ENCODE data around the gene SPESP1. TPM values are rescaled to one million over a fixed set of nuclear protein-coding genes. Genes with fewer than 3 reads are reported as not detected.

The SPESP1 gene
- total RNA-seq, 1 experiment from 2014 or later = 7.9 TPM

- DNase-seq (ENCODE audit: low read depth) = no peak
Observed at GRCh38 chr15:68990992-68991500, 60.7 kb downstream of the SPESP1 start.

GRCh38 chr15:68991723-68992122 lies 61.4 kb downstream of the SPESP1 start:
- DNase-seq (ENCODE audit: low read depth) = no peak

DNA sequence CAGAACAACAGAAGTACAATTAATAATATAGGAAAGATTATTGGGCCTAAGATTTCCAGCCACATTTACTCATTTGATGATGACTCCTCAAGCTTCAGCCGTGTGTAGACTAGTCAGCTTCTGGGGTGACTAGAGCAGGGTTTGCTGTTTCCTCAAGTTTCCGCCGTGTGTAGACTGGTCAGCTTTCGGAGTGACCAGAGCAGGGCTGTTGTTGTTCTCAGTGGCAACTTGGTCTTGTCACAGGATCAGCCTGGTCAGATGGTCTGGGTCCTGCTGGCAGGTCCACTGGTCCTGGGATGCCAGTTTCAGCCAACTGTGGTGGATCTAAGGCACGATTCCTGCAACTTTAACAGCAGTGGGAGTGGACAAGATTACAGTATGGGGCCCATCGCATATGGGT lies 62.4 kb downstream of the SPESP1 start:
- DNase-seq (ENCODE audit: low read depth) = no peak

GRCh38 chr15:68993276-68993675 lies 63.0 kb downstream of the SPESP1 start:
- DNase-seq (ENCODE audit: low read depth) = no peak

DNA sequence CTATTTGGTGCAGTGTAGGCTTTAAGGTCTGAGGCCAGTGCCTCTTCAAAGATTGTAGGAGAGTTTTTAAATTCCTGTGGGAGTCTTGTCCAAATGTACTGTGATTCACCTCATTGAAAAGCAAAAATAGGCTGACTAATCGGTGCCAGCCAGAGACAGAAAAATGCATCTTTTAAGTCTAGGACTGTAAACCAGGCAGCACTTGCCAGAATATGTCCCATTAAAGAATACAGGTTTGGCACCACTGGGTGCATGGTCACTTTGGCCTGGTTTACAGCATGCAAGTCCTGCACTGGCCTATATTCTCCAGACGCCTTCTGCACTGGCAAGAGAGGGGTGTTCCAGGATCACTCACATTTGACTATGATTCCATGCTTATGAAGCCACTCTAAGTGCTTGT lies 63.8 kb downstream of the SPESP1 start:
- peak; percentile 81 for DNase-seq (ENCODE audit: low read depth)

DNA sequence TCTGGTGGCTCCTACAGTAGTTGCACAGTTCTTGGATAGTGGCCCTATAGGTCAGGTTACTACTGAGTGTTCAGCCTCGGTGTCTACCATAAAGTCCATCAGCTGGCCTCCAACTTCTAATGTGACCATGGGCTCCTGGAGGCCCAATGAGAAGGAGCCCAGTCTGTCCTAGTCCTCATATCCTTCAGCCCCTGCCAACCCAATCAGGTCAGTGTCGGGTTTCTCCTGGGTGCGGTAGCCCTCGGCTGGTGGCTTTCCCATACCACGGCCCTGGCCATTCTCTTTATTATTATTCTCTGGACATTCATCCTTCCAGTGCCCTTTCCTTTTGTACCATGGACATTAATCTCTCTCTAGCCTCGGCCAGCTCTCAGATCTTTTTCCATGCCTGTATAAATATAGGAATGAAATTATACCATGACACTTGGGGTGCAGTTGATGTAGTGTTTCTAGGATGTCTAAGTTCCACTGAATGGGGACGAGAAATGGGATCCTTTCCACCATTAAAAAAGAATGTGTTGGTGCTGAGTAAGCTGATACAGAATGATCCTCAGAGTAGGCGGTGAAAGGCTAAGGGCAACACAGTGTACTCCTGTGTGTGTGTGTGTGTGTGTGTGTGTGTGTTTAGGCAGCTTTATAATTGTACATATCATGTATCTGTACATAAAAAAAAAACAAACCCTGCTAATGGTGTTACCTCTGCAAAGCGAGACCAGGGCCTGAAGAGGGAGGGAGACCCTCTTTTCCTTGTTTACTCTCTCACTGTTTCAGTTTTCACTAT lies 64.8 kb downstream of the SPESP1 start:
- no peak for DNase-seq (ENCODE audit: low read depth)

Other genes with a start within 250 kb of the SPESP1 start
- 70.7 and 86.2 TPM in 2 replicates for gene ANP32A, start 109.6 kb upstream of the SPESP1 start, total RNA-seq (2014; rRNA removed)
- gene NOX5, start 84.2 kb downstream of the SPESP1 start, total RNA-seq (2014; rRNA removed) = 0.46 and 0.58 TPM in 2 replicates
- gene GLCE, start 230.1 kb downstream of the SPESP1 start, total RNA-seq (2014; rRNA removed) = 30.0 and 30.7 TPM in 2 replicates